GM12878 (cell line): Measurements from ENCODE around the gene ZNRF3. TPM values are rescaled to one million over a fixed set of nuclear protein-coding genes. Genes with fewer than 3 reads are reported as not detected.

ENCODE experiments used
- ATAC-seq: fragments of 200-7000 bp; cut with Tn5 transposase; 3 replicates; pipeline ENCODE4 v1.9.1; 2020; ENCODE audit warnings: mild to moderate bottlenecking, moderate library complexity
- BruUV-seq: library from RNA; stranded (reverse); fragments of 400-500 nt; replicated peaks from 2 replicates; lab custom pipeline; 2021; lab: Mats Ljungman, UMichigan
- CTCF ChIA-PET: fragments of 300-600 bp; sonication (Branson Sonifier 250); formaldehyde crosslinking; extraction: SDS; loops from one replicate; lab custom pipeline; 2021; ENCODE audit warnings: inconsistent platforms; lab: Yijun Ruan, JAX
- POLR2A ChIA-PET: fragments of 350-600 bp; formaldehyde crosslinking; extraction: SDS; loops from one replicate; lab custom pipeline; 2021; ENCODE audit warnings: inconsistent platforms; lab: Charles Lee
- RAD21 ChIA-PET: fragments of 300-600 bp; sonication (Branson Sonifier 250); formaldehyde crosslinking; loops from one replicate; lab custom pipeline; 2023; ENCODE audit warnings: antibody characterized with exemption; ENCODE audit not compliant: unreplicated experiment; lab: Charles Lee
- SMC1A ChIA-PET: fragments of 300-600 bp; sonication (Branson Sonifier 250); formaldehyde crosslinking; loops from one replicate; lab custom pipeline; 2023; ENCODE audit not compliant: unreplicated experiment, uncharacterized antibody; lab: Charles Lee
- DNase-seq: peaks from one replicate; pipeline ENCODE4 v3.0.0-alpha.2; 2011; ENCODE audit warnings: low read depth, low spot score
- FAIRE-seq: peaks from 3 replicates; lab custom pipeline; 2011; peaks lifted over from hg19 to GRCh38; lab: Jason Lieb, UNC
- H2AFZ ChIP-seq: 2 replicates; pipeline ENCODE4 v1.6.0; 2011; ENCODE audit warnings: low read depth, low read length, control low read depth; ENCODE audit not compliant: control insufficient read depth
- H3K27ac ChIP-seq: 2 replicates; pipeline ENCODE4 v1.5.1; 2011; ENCODE audit warnings: control low read depth; ENCODE audit not compliant: control insufficient read depth, insufficient read depth
- H3K27me3 ChIP-seq, 2 experiments: replicated peaks in 1 of 2; 2 replicates each; pipeline versions ENCODE4 v1.6.0 to v1.6.1; 2011; ENCODE audit warnings: low read length in 1 of 2; ENCODE audit not compliant: control insufficient read depth in 2 of 2, insufficient read depth in 2 of 2
- H3K36me3 ChIP-seq, 2 experiments: 2 replicates each; pipeline ENCODE4 v1.5.1; 2011; ENCODE audit warnings: low read length in 1 of 2; ENCODE audit not compliant: control insufficient read depth in 2 of 2, insufficient read depth in 2 of 2
- H3K4me1 ChIP-seq: 2 replicates; pipeline ENCODE4 v1.6.1; 2011; ENCODE audit warnings: mild to moderate bottlenecking, low read length, moderate library complexity, mixed read lengths; ENCODE audit not compliant: control insufficient read depth, insufficient read depth
- H3K4me2 ChIP-seq: 2 replicates; pipeline ENCODE4 v1.6.0; 2011; ENCODE audit warnings: control low read depth; ENCODE audit not compliant: control insufficient read depth, insufficient read depth
- H3K4me3 ChIP-seq: fragments of 200-600 bp; sonication (generic); 2 replicates; pipeline ENCODE4 v1.5.1; 2016
- H3K79me2 ChIP-seq: 2 replicates; pipeline ENCODE4 v1.6.0; 2011; ENCODE audit warnings: low read length; ENCODE audit not compliant: control insufficient read depth, insufficient read depth
- H3K9ac ChIP-seq: 2 replicates; pipeline ENCODE4 v1.8.0; 2011; ENCODE audit warnings: low read length, control low read depth, mixed read lengths; ENCODE audit not compliant: control insufficient read depth, insufficient read depth
- H3K9me3 ChIP-seq: replicated peaks from 3 replicates; pipeline ENCODE4 v1.5.1; 2011; ENCODE audit warnings: mild to moderate bottlenecking, low read length; ENCODE audit not compliant: control insufficient read depth, insufficient read depth
- H4K20me1 ChIP-seq: 2 replicates; pipeline ENCODE4 v1.6.0; 2011; ENCODE audit not compliant: control insufficient read depth, insufficient read depth
- CBFB ChIP-seq: IDR thresholded peaks from 2 replicates; pipeline ENCODE4 v1.6.1; 2016; ENCODE audit warnings: antibody characterized with exemption, low read depth
- HCFC1 ChIP-seq: fragments of 150-350 bp; IDR thresholded peaks from 2 replicates; pipeline ENCODE4 v1.6.1; 2014; ENCODE audit warnings: low read length
- IKZF1 ChIP-seq: fragments of 450-650 bp; conservative IDR thresholded peaks from 2 replicates; pipeline ENCODE4 v1.6.1; 2017; ENCODE audit warnings: antibody characterized with exemption, mild to moderate bottlenecking
- JUND ChIP-seq: IDR thresholded peaks from 2 replicates; pipeline ENCODE4 v1.6.1; 2012; ENCODE audit warnings: low read depth, mild to moderate bottlenecking, low read length, improper control_type of control experiment, moderate library complexity
- NFIC ChIP-seq: IDR thresholded peaks from 2 replicates; pipeline ENCODE4 v1.6.1; 2012; ENCODE audit warnings: low read depth, mild to moderate bottlenecking, inconsistent platforms, low read length, moderate library complexity
- NRF1 ChIP-seq: conservative IDR thresholded peaks from 2 replicates; pipeline ENCODE4 v1.6.1; 2011; ENCODE audit warnings: mild to moderate bottlenecking, low read depth, low read length, improper control_type of control experiment
- RAD21 ChIP-seq: IDR thresholded peaks from 2 replicates; pipeline ENCODE4 v1.6.1; 2011; ENCODE audit warnings: mild to moderate bottlenecking, low read depth, low read length, moderate library complexity; ENCODE audit not compliant: insufficient read depth
- RELA ChIP-seq: fragments of 450-650 bp; IDR thresholded peaks from 2 replicates; pipeline ENCODE4 v1.8.0; 2014; ENCODE audit warnings: borderline replicate concordance; ENCODE audit not compliant: partially characterized antibody
- SMARCA5 ChIP-seq: fragments of 450-650 bp; IDR thresholded peaks from 2 replicates; pipeline ENCODE4 v1.6.1; 2017; ENCODE audit warnings: mild to moderate bottlenecking
- SMC3 ChIP-seq: IDR thresholded peaks from 2 replicates; pipeline ENCODE4 v1.6.1; 2011; ENCODE audit warnings: low read length, improper control_type of control experiment, borderline replicate concordance
- YY1 ChIP-seq: IDR thresholded peaks from 2 replicates; pipeline ENCODE4 v1.6.1; 2011; ENCODE audit warnings: low read depth, mild to moderate bottlenecking, low read length
- WGBS: methylation state at CpG from one replicate; pipeline ENCODE4 v1.1.6; 2016; ENCODE audit warnings: low lambda C conversion rate; ENCODE audit not compliant: insufficient replicate concordance, insufficient coverage; ENCODE audit errors: missing lambda C conversion rate; 5-methylcytosine and 5-hydroxymethylcytosine counted together
- in situ Hi-C: fragments of 300-500 bp; cut with MboI; formaldehyde crosslinking; loops from 9 replicates; pipeline ENCODE4 v1.14.3; 2018; ENCODE audit warnings: mixed read lengths
- intact Hi-C: fragments of 100-400 bp; cut with micrococcal nuclease; formaldehyde crosslinking; loops from one replicate; pipeline ENCODE4 v1.14.2; 2022; ENCODE audit not compliant: unreplicated experiment
- polyA plus RNA-seq, 11 experiments: library from polyadenylated mRNA; depleted of rRNA in 4 of 11; unstranded in 6 of 11; stranded (reverse) in 5 of 11; fragments of >200 nt; fragmentation: Nextera tagmentation in 4 of 11; fragmentation: Illumina TruSeq in 1 of 11; extraction: Ambion mirVana in 4 of 11; extraction: Trizol in 1 of 11; gene quantifications; 1 replicate in 1 of 11; 2 replicates in 10 of 11; pipeline versions ENCODE4 v1.2.1 to v1.2.3, GENCODE V29; 2011 to 2016; ENCODE audit warnings: inconsistent platforms in 2 of 11, missing spikeins in 2 of 11, low read depth in 1 of 11
- total RNA-seq, 4 experiments: library from RNA; depleted of rRNA in 3 of 4; stranded (reverse); fragments of >200 nt in 3 of 4; fragmentation: Illumina TruSeq in 1 of 4; extraction: Trizol in 1 of 4; gene quantifications; 2 replicates each; pipeline versions ENCODE4 v1.2.1 to v1.2.3, GENCODE V29; 2013 to 2021
- TF ChIP-seq, protein P1 (sequence below), 3 experiments: IDR thresholded peaks in 2 of 3; conservative IDR thresholded peaks in 1 of 3; 2 replicates each; pipeline ENCODE4 v1.5.1; 2011; ENCODE audit warnings: low read depth in 3 of 3, low read length in 3 of 3, mild to moderate bottlenecking in 3 of 3, control low read depth in 2 of 3, moderate library complexity in 2 of 3, inconsistent platforms in 1 of 3, mixed read lengths in 1 of 3; ENCODE audit not compliant: control insufficient read depth in 2 of 3, insufficient read depth in 1 of 3; ENCODE audit errors: extremely low read depth in 1 of 3
- TF ChIP-seq, protein P2 (sequence below): fragments of 450-650 bp; IDR thresholded peaks from 2 replicates; pipeline ENCODE4 v1.6.1; 2018; ENCODE audit warnings: borderline replicate concordance, mild to moderate bottlenecking; ENCODE audit not compliant: partially characterized antibody
- TF ChIP-seq, protein P3 (sequence below): fragments of 450-650 bp; IDR thresholded peaks from 2 replicates; pipeline ENCODE4 v1.6.1; 2017; ENCODE audit warnings: mild to moderate bottlenecking, low read depth, inconsistent platforms; ENCODE audit not compliant: poor library complexity, severe bottlenecking

Gene ZNRF3
- total and polyA plus RNA-seq, 10 of the 15 experiments (the other 5 are each of a cell fraction or from before 2014, with no cell fraction given), result 0.05 to 2.4 (median 0.46) TPM

- Histone ChIP-seq H3K9ac (no peak overlapping the region), H3K4me2 (no peak overlapping the region), H2AFZ (no peak overlapping the region), H3K27me3 (no peaks in the 10 kb centered on the region), H3K79me2 (no peaks in the 10 kb centered on the region), H3K27ac (no peak overlapping the region), H3K4me1 (no peaks in the 10 kb centered on the region), H3K36me3 (peaks cover 0 to 3% of the 10 kb centered on the region in 2 experiments; a peak in 2 of 4 replicates), H4K20me1 (no peaks in the 10 kb centered on the region), H3K4me3 (no peak overlapping the region), H3K9me3 (no peaks in the 10 kb centered on the region)
- ChIA-PET CTCF (interaction anchor here (0.6 to 9.5 kb wide), 74 partner anchors 9 to 449 kb away, joined by 3 to 195 read pairs (median 5); partner anchors contain the start of genes XBP1 and ZNRF3), POLR2A (interaction anchor here (0.5 to 1.4 kb wide), 11 partner anchors 11 to 398 kb away, joined by 3 to 7 read pairs (median 3); no protein-coding TSS in a partner anchor), SMC1A (interaction anchor here (0.5 to 9.1 kb wide), 77 partner anchors 9 to 989 kb away, joined by 3 to 187 read pairs (median 4); partner anchors contain the start of gene C22orf31), RAD21 (interaction anchor here (0.6 to 8.5 kb wide), 66 partner anchors 9 to 440 kb away, joined by 3 to 119 read pairs (median 6); partner anchors contain the start of genes KREMEN1 and ZNRF3)
- ATAC-seq (peak; percentile 92), DNase-seq (peak; percentile 36), FAIRE-seq (peak; percentile 98)
- BruUV-seq, result no TSS peak
- WGBS, result 38% methylated on average over 9 of the region's 9 CpGs
- intact Hi-C loops, result loop anchor here (1.0 to 10.0 kb wide), 3 partner anchors 114 to 205 kb away; no protein-coding TSS in a partner anchor
- in situ Hi-C loops, result loop anchor here (25.0 kb wide), 1 partner anchor 1003 kb away; no protein-coding TSS in a partner anchor
- TF ChIP-seq SMC3, result peak; percentile 97
- no peak for TF ChIP-seq NRF1
- TF ChIP-seq, protein P1, sequence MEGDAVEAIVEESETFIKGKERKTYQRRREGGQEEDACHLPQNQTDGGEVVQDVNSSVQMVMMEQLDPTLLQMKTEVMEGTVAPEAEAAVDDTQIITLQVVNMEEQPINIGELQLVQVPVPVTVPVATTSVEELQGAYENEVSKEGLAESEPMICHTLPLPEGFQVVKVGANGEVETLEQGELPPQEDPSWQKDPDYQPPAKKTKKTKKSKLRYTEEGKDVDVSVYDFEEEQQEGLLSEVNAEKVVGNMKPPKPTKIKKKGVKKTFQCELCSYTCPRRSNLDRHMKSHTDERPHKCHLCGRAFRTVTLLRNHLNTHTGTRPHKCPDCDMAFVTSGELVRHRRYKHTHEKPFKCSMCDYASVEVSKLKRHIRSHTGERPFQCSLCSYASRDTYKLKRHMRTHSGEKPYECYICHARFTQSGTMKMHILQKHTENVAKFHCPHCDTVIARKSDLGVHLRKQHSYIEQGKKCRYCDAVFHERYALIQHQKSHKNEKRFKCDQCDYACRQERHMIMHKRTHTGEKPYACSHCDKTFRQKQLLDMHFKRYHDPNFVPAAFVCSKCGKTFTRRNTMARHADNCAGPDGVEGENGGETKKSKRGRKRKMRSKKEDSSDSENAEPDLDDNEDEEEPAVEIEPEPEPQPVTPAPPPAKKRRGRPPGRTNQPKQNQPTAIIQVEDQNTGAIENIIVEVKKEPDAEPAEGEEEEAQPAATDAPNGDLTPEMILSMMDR (IDR thresholded peaks at IDR 0.05 in 2 of 3, conservative IDR thresholded peaks at IDR 0.05 in 1 of 3; ENCODE audit: control insufficient read depth in 2 of 3, extremely low read depth in 1 of 3, insufficient read depth in 1 of 3, low read depth in 3 of 3, low read length in 3 of 3), result peak; percentile 92 to 98 (median 94)
- no peak for TF ChIP-seq JUND
- peak; percentile 10 for TF ChIP-seq RELA
- TF ChIP-seq HCFC1, result no peak
- no peak for TF ChIP-seq CBFB
- peak; percentile 65; the same call in 1 of the 2 replicates for TF ChIP-seq YY1
- peak; percentile 54; the same call in 1 of the 2 replicates for TF ChIP-seq SMARCA5
- TF ChIP-seq NFIC, result no peak
- TF ChIP-seq IKZF1, result peak; percentile 30; the same call in 1 of the 2 replicates
- TF ChIP-seq, protein P2, sequence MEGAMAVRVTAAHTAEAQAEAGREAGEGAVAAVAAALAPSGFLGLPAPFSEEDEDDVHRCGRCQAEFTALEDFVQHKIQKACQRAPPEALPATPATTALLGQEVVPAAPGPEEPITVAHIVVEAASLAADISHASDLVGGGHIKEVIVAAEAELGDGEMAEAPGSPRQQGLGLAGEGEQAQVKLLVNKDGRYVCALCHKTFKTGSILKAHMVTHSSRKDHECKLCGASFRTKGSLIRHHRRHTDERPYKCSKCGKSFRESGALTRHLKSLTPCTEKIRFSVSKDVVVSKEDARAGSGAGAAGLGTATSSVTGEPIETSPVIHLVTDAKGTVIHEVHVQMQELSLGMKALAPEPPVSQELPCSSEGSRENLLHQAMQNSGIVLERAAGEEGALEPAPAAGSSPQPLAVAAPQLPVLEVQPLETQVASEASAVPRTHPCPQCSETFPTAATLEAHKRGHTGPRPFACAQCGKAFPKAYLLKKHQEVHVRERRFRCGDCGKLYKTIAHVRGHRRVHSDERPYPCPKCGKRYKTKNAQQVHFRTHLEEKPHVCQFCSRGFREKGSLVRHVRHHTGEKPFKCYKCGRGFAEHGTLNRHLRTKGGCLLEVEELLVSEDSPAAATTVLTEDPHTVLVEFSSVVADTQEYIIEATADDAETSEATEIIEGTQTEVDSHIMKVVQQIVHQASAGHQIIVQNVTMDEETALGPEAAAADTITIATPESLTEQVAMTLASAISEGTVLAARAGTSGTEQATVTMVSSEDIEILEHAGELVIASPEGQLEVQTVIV, result no peak
- TF ChIP-seq, protein P3, sequence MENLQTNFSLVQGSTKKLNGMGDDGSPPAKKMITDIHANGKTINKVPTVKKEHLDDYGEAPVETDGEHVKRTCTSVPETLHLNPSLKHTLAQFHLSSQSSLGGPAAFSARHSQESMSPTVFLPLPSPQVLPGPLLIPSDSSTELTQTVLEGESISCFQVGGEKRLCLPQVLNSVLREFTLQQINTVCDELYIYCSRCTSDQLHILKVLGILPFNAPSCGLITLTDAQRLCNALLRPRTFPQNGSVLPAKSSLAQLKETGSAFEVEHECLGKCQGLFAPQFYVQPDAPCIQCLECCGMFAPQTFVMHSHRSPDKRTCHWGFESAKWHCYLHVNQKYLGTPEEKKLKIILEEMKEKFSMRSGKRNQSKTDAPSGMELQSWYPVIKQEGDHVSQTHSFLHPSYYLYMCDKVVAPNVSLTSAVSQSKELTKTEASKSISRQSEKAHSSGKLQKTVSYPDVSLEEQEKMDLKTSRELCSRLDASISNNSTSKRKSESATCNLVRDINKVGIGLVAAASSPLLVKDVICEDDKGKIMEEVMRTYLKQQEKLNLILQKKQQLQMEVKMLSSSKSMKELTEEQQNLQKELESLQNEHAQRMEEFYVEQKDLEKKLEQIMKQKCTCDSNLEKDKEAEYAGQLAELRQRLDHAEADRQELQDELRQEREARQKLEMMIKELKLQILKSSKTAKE, result peak; percentile 54
- TF ChIP-seq RAD21, result peak; percentile 97
These were observed 157.3 kb downstream of the ZNRF3 start for GRCh38 chr22:29040385-29041275.
